Omental fat pad (tissue), 4 donors: ENCODE measurements around the gene AIM2. TPM values are rescaled to one million over a fixed set of nuclear protein-coding genes. Genes with fewer than 3 reads are reported as not detected.

Experiments
- ATAC-seq: fragments of 150-250 bp; one replicate; pipeline ENCODE4 v1.9.1; 2016; ENCODE audit warnings: mild to moderate bottlenecking, moderate library complexity; ENCODE audit not compliant: low FRiP score
- DNase-seq: peaks from one replicate; pipeline ENCODE4 v3.0.0-alpha.2; 2019; ENCODE audit warnings: low spot score
- CTCF ChIP-seq, 3 donors: fragments of 450-650 bp; IDR thresholded peaks; one replicate each; pipeline ENCODE4 v1.5.1; 2016 to 2017; ENCODE audit warnings: antibody characterized with exemption in 3 of 3, mild to moderate bottlenecking in 3 of 3, moderate library complexity in 2 of 3
- total RNA-seq, 4 donors: library from RNA; depleted of rRNA; stranded (reverse); fragments of >200 nt; gene quantifications; one replicate each; pipeline ENCODE4 v1.1.0, GENCODE V29; 2016

AIM2 gene
- total RNA-seq, 4 donors from 2014 or later, result 0.46 to 5.2 (median 1.2) TPM

DNA sequence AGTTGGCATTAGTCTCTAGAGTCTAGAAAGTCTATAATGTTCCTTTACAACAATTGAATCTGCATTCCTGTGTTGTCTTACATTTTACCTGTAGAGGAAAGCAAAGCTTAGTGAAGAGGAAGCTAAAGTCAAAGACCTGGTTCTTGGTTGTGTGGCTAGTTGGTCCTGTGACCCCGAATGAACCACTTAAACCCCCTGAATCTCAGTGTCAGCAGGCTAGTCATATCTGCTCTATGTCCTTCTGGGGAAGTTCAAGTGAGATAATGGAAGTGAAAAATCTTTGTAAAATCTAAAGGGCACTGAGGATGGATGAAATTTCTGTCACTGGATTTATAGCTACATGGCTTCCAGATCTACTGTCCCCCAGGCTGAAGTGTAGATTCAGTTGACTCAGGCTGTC is 24.0 kb upstream of the AIM2 start:
- no peak for TF ChIP-seq CTCF (IDR thresholded peaks at IDR 0.05)
- no peak for DNase-seq
- ATAC-seq, result no peak

DNA sequence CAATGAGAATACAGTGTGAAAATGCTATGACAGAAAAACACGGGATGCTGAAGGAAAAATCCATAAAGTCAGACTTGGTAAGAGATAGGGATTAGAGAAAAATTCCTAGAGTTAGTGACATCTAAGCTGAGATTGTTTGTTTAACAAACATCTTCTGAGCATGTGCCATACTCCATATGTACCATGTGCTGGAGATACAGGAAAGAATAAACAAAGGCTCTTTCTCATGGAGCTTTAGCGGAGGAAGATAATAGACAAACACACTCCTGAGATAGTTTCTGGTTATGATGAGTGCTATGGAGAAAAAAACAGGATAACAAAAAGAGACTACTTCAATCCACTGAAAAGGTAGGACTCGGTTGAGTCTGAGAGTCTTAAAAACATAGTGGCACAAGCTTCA is 22.0 kb upstream of the AIM2 start:
- ATAC-seq, result no peak
- TF ChIP-seq CTCF (IDR thresholded peaks at IDR 0.05), result no peak
- DNase-seq, result no peak

GRCh38 chr1:159092036-159092760 is 15.6 kb upstream of the AIM2 start:
- DNase-seq, result no peak
- no peak for ATAC-seq
- no peak for TF ChIP-seq CTCF (IDR thresholded peaks at IDR 0.05)

DNA sequence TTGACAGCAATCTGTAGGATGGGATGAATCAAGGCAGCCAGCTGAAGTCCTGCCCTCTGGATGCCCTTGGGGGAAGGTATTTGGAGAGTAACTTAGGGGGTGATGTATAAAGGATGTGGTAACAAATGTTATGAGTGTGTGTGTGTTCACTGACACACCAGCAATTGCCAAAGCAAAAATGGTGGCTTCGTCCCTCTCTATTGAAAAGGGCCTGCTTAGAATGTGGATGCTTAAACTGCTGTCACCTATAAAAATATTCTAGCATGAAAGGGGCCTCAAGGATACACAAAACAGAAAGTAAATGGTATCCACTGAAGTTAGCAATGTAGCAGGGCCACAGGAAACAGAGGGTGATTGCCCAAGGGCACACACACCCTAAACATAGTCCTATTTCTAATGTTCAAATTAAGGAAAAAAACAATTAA is 15.1 kb upstream of the AIM2 start:
- no peak for TF ChIP-seq CTCF (IDR thresholded peaks at IDR 0.05)
- ATAC-seq (no peak), DNase-seq (no peak)

- TF ChIP-seq CTCF (IDR thresholded peaks at IDR 0.05), result no peak
- DNase-seq (no peak), ATAC-seq (no peak)
These were observed 14.6 kb upstream of the AIM2 start for GRCh38 chr1:159091180-159091560.

DNA sequence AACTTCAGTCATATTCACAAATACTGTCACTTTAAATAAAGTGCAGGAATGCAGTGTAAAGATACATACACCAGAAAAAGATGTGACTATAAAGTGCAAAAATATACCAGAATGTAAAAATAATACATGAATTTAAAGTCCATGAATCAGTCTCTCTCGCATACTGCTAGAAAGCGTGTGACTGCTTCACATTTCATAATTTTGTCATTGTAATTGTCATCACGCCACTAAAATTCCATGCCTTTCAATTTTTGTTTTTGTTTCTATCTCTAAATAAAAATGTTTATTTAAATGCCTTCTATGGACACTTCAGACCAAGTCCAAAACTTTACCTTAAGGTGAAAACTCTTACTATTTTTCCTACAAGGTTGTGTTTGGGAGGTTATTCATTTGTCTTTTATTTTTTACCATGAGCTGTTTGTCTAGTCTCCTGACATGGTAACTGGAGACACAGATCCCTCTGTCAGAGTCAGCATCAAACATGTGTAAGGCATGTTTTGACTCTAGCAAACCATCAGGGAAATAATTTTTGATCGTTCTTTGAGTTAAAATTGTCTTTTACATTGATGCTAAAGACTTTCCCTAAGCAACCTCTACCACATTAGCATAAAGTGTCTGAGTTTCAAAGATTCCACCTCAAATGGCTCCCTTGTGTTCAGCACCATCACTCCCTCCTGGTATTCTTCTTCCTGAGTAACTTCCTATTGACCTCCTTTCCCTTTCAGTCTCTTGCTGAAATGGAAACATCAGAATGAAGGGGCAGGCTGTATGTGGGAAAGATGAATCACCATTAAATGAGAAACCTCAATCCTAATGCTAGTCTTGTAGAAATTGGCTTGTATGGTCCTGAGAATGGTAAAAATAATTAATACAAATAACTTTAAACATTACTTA is 14.0 kb upstream of the AIM2 start:
- no peak for TF ChIP-seq CTCF (IDR thresholded peaks at IDR 0.05)
- no peak for ATAC-seq
- DNase-seq, result no peak
